Stimulated activated effector memory CD8-positive, alpha-beta T cell treated with anti-CD3 and anti-CD28 coated beads, Interleukin-12 subunit alpha, Interleukin-12 subunit beta, amount 100 ng/mL, for 72 hours (primary cell): Measurements from ENCODE around the gene ITGB4.
A peak's percentile ranks its signal among the peaks of the same experiment; 100 is the strongest.
"Not testable (repeated sequence)": the region's sequence is repeated elsewhere in the genome, so short reads cannot be mapped to it uniquely, and the experiment has no call there.

ENCODE experiments used
- ATAC-seq: fragments of 150-1000 bp; cut with Tn5 transposase; 2 replicates; pipeline ENCODE4 v1.10.0; 2021
- DNase-seq, 2 donors: peaks; one replicate each; pipeline ENCODE4 v3.0.0; 2021 to 2022; ENCODE audit warnings: low spot score in 2 of 2
- H3K27ac Mint-ChIP-seq: one replicate; pipeline ENCODE4 v1.8.0; 2022; ENCODE audit warnings: mild to moderate bottlenecking, mixed read lengths
- H3K36me3 Mint-ChIP-seq: one replicate; pipeline ENCODE4 v1.8.0; 2022; ENCODE audit warnings: mild to moderate bottlenecking, mixed read lengths
- H3K4me1 Mint-ChIP-seq: one replicate; pipeline ENCODE4 v1.8.0; 2022; ENCODE audit warnings: mixed read lengths
- H3K4me3 Mint-ChIP-seq: one replicate; pipeline ENCODE4 v1.8.0; 2022; ENCODE audit warnings: mild to moderate bottlenecking, mixed read lengths
- H3K9me3 Mint-ChIP-seq: one replicate; pipeline ENCODE4 v1.8.0; 2022; ENCODE audit warnings: mixed read lengths

ITGB4 gene

DNA sequence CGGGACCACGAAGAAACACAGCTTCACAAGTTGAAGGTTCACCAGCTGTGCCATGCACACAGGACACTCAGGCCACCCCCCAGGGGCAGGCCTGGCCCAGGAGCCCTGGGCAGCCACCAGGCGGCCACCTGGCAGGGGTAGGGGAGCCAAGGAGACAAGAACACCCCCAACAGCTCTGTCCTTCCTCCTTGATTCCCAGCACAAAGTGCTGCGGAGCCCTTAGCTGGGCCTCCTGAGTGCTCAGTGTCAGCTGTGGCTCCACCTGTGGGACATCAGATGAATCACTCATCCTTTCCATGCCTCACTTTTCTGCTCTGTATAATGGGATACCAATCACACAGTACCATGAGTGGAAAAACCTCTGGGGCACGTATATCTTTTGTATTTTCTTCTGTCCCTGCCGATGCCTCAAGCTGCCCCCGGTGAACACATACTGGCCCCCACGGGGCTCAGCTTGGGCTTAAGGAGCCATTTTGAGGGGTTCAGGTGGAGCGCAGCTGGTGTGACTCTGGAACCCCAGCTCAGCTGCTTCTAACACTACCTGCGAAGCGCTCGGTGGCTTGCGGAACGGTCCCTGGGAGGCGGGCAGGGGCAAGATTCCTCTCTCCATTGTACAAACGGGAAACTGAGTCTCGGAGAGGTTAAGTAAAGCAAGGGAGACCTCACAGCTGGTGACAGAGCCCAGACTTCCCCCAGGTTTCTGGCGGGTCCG is 31.7 kb downstream of the ITGB4 start:
- peak overlapping the region; percentile 69 for H3K4me3 Mint-ChIP-seq
- DNase-seq (no peak), ATAC-seq (no peak)
- peaks cover 7% of the 10 kb centered on the region for H3K36me3 Mint-ChIP-seq
- H3K9me3 Mint-ChIP-seq = no peaks in the 10 kb centered on the region
- H3K4me1 Mint-ChIP-seq = peaks cover 31% of the 10 kb centered on the region
- H3K27ac Mint-ChIP-seq = peak overlapping the region; percentile 61

DNA sequence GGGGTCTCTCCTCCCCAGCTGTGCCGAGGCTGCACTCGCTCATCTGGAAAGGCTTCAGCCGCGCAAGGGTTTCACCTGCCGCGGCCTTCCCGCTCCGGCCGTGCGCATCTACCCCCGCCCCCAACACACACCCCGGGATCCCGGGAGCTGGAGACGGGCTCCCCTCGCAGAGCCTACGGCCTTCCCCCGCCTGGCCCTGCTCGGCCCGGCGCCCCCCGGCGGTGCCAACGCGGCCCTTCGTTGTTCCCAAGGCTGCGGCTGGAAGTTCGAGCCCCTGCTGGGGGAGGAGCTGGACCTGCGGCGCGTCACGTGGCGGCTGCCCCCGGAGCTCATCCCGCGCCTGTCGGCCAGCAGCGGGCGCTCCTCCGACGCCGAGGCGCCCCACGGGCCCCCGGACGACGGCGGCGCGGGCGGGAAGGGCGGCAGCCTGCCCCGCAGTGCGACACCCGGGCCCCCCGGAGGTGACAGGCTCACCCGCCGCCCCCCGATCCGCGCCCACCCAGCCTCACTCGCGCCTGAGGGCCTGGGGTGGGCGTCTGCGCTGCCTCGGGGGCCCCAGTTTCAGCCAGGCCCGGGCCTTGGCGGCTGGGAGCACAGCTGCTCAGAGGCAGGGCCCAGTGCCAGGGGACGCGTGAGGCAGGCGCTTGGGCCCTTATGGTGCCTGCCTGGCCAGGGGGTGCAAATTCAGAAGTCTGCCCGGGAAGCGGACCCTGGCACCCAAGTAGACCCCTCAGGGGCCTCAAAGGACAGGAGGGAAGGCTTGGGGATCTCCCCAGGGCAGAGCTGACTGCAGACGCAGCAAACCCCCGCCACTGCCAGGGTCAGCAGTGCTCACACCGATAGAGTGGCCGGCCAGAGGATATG is 32.5 kb downstream of the ITGB4 start:
- peak; percentile 81 for ATAC-seq
- Mint-ChIP-seq H3K4me3 (peak overlapping the region; percentile 69), H3K4me1 (peaks cover 31% of the 10 kb centered on the region), H3K9me3 (no peaks in the 10 kb centered on the region), H3K27ac (peak overlapping the region; percentile 61), H3K36me3 (peaks cover 7% of the 10 kb centered on the region)
- peak; percentile 75 to 89 for DNase-seq

DNA sequence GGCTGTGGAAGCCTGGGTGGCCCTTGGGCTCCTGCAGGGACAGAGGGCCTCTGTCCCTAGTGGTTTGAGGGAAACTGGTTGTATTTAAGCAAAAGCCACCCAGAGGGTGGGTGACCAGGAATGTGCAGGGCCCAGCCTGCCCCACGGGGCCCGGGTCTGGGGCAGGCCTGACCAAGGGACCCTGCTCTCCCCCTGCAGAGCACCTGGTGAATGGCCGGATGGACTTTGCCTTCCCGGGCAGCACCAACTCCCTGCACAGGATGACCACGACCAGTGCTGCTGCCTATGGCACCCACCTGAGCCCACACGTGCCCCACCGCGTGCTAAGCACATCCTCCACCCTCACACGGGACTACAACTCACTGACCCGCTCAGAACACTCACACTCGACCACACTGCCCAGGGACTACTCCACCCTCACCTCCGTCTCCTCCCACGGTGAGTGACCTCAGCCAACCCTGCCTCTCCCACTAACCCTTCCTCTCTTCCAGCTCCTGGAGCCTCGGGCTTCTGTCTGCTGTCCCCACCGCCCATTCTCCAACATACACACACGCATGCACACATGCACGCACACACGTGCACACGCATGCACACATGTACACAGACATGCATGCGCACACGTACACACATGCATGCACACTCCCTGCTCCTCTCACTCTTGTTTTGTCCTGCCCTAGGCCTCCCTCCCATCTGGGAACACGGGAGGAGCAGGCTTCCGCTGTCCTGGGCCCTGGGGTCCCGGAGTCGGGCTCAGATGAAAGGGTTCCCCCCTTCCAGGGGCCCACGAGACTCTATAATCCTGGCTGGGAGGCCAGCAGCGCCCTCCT is 33.3 kb downstream of the ITGB4 start:
- Mint-ChIP-seq H3K9me3 (no peaks in the 10 kb centered on the region), H3K4me1 (peaks cover 30% of the 10 kb centered on the region), H3K4me3 (peak overlapping the region; percentile 69), H3K36me3 (peaks cover 13% of the 10 kb centered on the region), H3K27ac (peak overlapping the region; percentile 91)
- DNase-seq = no peak
- no peak for ATAC-seq

DNA sequence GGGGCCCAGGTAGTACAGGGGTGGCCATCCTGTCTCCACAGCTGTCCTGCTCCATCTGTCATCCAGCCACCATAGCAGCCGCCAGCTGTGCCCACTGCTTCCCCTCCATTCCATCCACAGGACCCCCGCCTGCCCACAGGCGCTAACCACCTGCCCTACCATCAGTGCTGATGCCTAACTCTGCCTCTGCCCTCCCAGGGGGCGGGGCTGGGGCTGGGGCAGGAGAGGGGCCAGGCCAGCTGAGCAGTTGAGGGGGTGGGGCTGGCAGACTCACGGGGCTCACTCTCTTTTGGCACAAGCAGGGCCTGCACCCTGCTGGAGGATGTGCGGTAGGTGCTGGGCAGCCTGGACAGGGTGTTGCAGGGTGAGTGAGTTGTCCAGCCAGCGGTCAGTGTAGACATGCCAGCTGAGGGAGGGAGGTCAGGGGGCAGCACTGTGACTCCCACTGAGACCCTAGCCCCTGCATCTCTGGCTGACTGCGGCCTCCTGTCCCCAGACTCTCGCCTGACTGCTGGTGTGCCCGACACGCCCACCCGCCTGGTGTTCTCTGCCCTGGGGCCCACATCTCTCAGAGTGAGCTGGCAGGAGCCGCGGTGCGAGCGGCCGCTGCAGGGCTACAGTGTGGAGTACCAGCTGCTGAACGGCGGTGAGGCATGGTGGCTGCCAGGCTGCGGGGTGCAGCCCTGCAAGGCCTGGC is 34.1 kb downstream of the ITGB4 start:
- DNase-seq (no peak), ATAC-seq (peak; percentile 39)
- H3K4me3 Mint-ChIP-seq = peak overlapping the region; percentile 69
- H3K9me3 Mint-ChIP-seq = no peaks in the 10 kb centered on the region
- peak overlapping the region; percentile 91 for H3K27ac Mint-ChIP-seq
- peaks cover 13% of the 10 kb centered on the region for H3K36me3 Mint-ChIP-seq
- H3K4me1 Mint-ChIP-seq = peaks cover 23% of the 10 kb centered on the region

DNA sequence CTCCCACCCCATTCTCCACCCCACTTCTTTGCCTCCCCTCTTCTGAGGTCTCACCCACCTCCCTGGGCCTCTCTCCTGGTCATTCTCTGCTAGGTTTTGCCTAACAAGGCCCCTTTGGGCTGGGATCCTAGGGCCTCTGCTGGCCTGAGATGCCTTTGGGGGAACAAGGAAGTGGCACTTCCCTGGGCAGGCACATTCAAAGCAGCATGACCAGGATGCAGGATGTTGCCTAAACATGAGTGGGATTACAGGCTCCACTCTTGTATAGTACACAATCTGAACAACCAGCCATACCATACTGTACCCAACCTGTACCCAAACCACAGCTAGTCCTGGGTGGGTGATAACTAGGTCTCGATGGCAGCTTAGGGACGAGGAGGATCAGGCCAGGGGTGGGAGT is 34.7 kb downstream of the ITGB4 start:
- H3K9me3 Mint-ChIP-seq = no peaks in the 10 kb centered on the region
- no peak for ATAC-seq
- peak overlapping the region; percentile 48 for H3K27ac Mint-ChIP-seq
- H3K36me3 Mint-ChIP-seq = peaks cover 13% of the 10 kb centered on the region
- DNase-seq = no peak
- H3K4me1 Mint-ChIP-seq = peaks cover 23% of the 10 kb centered on the region
- no peak overlapping the region for H3K4me3 Mint-ChIP-seq

DNA sequence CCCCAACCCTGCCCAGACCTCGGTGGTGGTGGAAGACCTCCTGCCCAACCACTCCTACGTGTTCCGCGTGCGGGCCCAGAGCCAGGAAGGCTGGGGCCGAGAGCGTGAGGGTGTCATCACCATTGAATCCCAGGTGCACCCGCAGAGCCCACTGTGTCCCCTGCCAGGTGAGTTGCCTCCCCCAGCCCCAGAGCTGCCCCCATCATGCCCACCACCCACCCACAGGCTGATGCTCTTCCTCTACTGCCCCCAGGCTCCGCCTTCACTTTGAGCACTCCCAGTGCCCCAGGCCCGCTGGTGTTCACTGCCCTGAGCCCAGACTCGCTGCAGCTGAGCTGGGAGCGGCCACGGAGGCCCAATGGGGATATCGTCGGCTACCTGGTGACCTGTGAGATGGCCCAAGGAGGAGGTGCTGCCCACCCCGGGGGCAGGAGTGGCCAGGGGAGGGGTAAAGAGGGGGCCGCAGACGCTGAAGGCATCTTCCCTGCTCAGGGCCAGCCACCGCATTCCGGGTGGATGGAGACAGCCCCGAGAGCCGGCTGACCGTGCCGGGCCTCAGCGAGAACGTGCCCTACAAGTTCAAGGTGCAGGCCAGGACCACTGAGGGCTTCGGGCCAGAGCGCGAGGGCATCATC is 35.3 kb downstream of the ITGB4 start:
- peaks cover 13% of the 10 kb centered on the region for H3K36me3 Mint-ChIP-seq
- H3K4me3 Mint-ChIP-seq = no peak overlapping the region
- DNase-seq (no peak), ATAC-seq (no peak)
- H3K27ac Mint-ChIP-seq = no peak overlapping the region
- H3K4me1 Mint-ChIP-seq = peaks cover 23% of the 10 kb centered on the region
- H3K9me3 Mint-ChIP-seq = no peaks in the 10 kb centered on the region

DNA sequence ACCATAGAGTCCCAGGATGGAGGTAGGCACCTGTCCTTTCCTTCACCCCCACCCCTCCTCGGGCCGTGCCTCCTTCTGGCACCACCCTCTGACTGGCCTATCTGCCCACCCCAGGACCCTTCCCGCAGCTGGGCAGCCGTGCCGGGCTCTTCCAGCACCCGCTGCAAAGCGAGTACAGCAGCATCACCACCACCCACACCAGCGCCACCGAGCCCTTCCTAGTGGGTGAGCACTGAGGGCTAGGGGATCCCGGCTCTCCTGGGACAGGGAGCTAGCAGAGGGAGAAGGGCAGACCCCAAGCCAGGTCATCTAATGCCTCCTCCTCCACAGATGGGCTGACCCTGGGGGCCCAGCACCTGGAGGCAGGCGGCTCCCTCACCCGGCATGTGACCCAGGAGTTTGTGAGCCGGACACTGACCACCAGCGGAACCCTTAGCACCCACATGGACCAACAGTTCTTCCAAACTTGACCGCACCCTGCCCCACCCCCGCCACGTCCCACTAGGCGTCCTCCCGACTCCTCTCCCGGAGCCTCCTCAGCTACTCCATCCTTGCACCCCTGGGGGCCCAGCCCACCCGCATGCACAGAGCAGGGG is 35.9 kb downstream of the ITGB4 start:
- Mint-ChIP-seq H3K36me3 (peaks cover 13% of the 10 kb centered on the region), H3K27ac (no peak overlapping the region), H3K9me3 (no peaks in the 10 kb centered on the region), H3K4me3 (no peak overlapping the region), H3K4me1 (peaks cover 23% of the 10 kb centered on the region)
- ATAC-seq (no peak), DNase-seq (no peak)

DNA sequence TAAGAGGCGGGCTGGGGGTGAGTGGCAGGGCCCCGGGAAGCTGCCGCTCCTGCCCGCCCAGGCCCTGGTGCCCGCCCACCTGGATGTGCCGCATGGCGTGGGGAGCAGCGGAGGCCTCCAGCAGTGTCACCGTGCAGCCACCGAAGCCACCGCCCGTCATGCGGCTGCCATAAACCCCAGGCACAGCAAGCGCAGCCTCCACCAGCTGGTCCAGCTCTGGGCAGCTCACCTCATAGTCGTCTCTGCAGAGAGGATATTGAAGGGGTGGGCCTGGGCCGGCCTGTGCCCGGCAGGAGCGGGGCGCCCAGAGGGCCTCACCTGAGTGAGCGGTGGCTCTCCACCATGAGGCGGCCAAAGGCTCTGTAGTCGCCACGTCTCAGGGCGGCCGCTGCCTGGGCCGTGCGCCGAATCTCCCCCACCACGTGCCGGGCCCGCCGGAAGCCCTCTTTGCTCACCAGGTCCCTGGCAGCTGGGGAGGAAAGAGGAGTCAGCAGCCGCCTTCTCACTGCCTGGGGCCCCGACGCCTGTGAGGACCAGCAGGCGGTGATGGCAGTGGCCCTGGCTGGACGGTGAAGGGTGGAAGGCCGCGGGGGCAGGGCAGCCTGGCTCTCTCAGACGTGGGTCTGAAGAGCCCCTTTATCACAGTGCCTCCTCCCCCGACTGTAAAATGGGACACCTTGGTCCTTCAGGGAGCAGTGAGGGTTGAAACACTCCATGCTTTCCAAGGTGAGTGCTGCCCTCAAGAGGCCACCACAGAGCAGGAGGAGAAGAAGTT is 37.1 kb downstream of the ITGB4 start:
- no peak overlapping the region for H3K4me3 Mint-ChIP-seq
- no peaks in the 10 kb centered on the region for H3K9me3 Mint-ChIP-seq
- ATAC-seq = no peak
- peak overlapping the region; percentile 54 for H3K27ac Mint-ChIP-seq
- DNase-seq = no peak
- peaks cover 20% of the 10 kb centered on the region for H3K36me3 Mint-ChIP-seq
- H3K4me1 Mint-ChIP-seq = peaks cover 26% of the 10 kb centered on the region

DNA sequence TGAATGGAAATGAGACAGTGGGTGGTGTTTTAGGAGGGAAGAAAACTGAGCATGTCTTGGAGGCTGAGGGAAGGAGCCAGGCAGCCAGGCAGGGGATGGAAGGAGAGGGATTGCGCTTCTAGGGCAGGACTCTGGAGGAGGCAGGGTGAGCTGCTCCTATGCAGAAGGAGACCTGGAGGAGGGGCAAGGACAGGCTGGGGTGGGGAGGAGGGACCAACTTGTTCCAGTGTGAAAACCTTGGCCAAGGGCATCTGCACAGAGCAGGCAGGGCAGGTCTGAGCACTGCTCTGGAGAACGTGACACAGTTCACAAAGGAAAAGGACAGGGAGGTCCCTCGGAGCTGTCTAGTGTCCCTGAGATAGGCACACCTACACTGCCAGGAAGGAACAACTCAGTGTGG is 38.2 kb downstream of the ITGB4 start:
- no peak for ATAC-seq
- no peak overlapping the region for H3K4me3 Mint-ChIP-seq
- no peak for DNase-seq
- H3K27ac Mint-ChIP-seq = no peak overlapping the region
- peaks cover 25% of the 10 kb centered on the region for H3K4me1 Mint-ChIP-seq
- peaks cover 19% of the 10 kb centered on the region for H3K36me3 Mint-ChIP-seq
- no peaks in the 10 kb centered on the region for H3K9me3 Mint-ChIP-seq

DNA sequence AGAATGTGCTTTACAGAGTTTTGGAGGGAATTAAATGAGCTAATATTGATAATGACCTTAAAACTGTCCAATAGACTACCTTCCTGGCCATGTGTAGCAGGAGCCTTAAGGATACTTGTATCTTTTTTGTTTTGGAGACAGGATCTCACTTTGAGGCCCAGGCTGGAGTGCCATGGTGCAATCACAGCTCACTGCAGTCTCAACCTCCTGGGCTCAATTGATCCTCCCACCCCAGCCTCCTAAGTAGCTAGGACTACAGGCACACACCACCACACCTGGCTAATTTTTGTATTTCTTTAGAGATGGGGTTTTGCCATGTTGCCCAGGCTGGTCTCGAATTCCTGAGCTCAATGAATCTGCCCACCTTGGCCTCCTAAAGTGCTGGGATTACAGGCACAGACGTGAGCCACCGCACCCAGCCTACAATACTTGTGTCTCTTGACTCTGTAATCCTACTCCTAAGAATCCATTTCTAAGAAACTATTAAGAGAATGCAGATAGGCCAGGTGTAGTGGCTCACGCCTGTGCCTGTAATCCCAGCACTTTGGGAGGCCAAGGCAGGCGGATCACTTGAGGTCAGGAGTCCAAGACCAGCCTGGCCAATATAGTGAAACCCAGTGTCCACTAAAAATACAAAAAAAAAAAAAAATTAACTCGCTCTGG is 38.9 kb downstream of the ITGB4 start:
- not testable (repeated sequence) for H3K27ac Mint-ChIP-seq, ATAC-seq, H3K4me3 Mint-ChIP-seq, DNase-seq, H3K9me3 Mint-ChIP-seq
- Mint-ChIP-seq H3K36me3 (peaks cover 13% of the 10 kb centered on the region), H3K4me1 (peaks cover 18% of the 10 kb centered on the region)

DNA sequence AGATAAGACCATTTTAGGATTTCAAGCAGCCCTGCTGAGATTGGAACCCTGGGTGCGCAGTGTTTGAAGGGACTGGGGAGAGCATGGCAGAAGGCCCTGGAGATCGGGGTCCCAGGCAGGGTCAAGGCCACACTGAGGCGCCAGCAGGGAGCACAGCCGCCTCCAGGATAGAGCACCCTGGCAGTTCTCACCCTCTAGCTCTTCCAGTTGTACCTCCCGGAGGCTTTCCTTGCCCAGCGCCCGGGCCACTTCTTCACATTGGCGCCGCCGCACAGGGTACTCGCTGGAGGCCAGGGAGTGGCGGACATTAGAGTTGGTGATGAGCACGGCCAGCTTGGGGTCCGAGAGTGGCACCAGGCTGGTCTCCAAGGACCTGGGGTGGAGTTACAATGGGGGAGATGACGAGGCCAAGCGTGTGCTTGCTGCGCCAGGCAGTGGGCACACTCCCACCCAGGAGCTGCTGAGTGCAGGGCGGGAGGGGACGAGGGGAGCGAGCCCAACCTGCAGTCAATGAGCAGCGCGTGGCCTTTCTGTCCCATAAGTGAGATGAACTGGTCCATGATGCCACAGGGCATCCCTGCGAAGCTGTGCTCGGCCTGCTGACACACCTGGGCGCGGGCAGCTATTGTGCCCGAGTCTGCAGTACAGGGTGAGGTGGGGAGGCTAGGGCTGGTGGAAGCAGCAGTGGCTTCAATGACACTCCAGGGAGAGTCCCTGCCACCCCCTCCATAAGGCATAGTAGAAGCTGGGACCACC is 41.4 kb downstream of the ITGB4 start:
- Mint-ChIP-seq H3K9me3 (no peaks in the 10 kb centered on the region), H3K4me3 (peak overlapping the region; percentile 76), H3K27ac (peak overlapping the region; percentile 87), H3K4me1 (peaks cover 12% of the 10 kb centered on the region), H3K36me3 (peaks cover 13% of the 10 kb centered on the region)
- no peak for DNase-seq
- ATAC-seq = no peak

DNA sequence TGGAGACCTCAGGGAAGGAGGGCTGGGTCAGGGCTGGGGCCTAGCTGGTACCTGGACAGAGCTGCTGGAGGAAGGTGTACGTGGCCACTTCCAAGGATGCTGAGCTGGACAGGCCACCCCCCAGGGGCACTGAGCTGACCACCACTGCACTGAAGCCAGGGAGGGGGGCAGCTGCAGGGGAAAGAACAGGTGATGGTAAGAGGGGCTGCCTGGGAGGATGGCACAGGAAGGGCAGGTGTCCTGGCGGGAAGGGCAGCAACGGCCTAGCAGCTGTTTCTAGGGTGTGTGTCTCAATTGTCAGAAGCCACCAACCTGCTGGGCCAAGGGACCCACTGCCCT is 42.0 kb downstream of the ITGB4 start:
- ATAC-seq (no peak), DNase-seq (no peak)
- no peaks in the 10 kb centered on the region for H3K9me3 Mint-ChIP-seq
- peaks cover 13% of the 10 kb centered on the region for H3K36me3 Mint-ChIP-seq
- peaks cover 12% of the 10 kb centered on the region for H3K4me1 Mint-ChIP-seq
- H3K27ac Mint-ChIP-seq = peak overlapping the region; percentile 87
- peak overlapping the region; percentile 76 for H3K4me3 Mint-ChIP-seq
